Nephron progenitor cell (in vitro differentiated cells): Measurements from ENCODE around the gene ALAD.

ENCODE experiments used
- DNase-seq: peaks from one replicate; pipeline ENCODE4 v3.0.0; 2021
- H3K27ac Mint-ChIP-seq: 2 replicates; pipeline ENCODE4 v1.8.0; 2021; ENCODE audit warnings: mild to moderate bottlenecking, moderate library complexity, mixed read lengths
- H3K27me3 Mint-ChIP-seq: 2 replicates; pipeline ENCODE4 v1.8.0; 2021; ENCODE audit warnings: mild to moderate bottlenecking, low read depth, mixed read lengths; ENCODE audit not compliant: poor library complexity
- H3K36me3 Mint-ChIP-seq: 2 replicates; pipeline ENCODE4 v1.8.0; 2021; ENCODE audit warnings: low read depth, mixed read lengths
- H3K4me1 Mint-ChIP-seq: 2 replicates; pipeline ENCODE4 v1.8.0; 2021; ENCODE audit warnings: mixed read lengths
- H3K4me3 Mint-ChIP-seq: 2 replicates; pipeline ENCODE4 v1.8.0; 2021; ENCODE audit warnings: mild to moderate bottlenecking, moderate library complexity, mixed read lengths
- H3K9me3 Mint-ChIP-seq: 2 replicates; pipeline ENCODE4 v1.8.0; 2021; ENCODE audit warnings: mild to moderate bottlenecking, moderate library complexity, mixed read lengths
- TF ChIP-seq, protein P1 (sequence below): fragments of 200-600 bp; sonication (generic); IDR thresholded peaks from 2 replicates; pipeline ENCODE4 v1.5.0; 2021; ENCODE audit warnings: antibody characterized with exemption

Gene ALAD

DNA sequence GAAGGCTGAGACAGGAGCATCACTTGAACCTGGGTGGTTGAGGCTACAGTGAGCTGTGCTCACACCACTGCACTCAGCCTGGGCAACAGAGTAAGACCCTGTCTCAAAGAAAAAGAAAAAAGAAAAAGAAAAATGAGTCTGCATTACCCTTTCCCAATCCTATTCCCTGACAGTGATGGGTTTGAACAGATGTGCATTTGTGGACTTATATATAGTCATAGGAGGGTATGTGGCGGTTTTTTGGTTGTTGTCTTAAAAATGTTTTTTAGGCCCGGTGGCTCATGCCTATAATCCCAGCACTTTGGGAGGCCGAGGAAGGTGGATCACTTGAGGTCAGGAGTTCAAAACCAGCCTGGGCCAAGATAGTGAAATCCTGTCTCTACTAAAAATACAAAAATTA lies 37.7 kb downstream of the ALAD start:
- TF ChIP-seq, protein P1, sequence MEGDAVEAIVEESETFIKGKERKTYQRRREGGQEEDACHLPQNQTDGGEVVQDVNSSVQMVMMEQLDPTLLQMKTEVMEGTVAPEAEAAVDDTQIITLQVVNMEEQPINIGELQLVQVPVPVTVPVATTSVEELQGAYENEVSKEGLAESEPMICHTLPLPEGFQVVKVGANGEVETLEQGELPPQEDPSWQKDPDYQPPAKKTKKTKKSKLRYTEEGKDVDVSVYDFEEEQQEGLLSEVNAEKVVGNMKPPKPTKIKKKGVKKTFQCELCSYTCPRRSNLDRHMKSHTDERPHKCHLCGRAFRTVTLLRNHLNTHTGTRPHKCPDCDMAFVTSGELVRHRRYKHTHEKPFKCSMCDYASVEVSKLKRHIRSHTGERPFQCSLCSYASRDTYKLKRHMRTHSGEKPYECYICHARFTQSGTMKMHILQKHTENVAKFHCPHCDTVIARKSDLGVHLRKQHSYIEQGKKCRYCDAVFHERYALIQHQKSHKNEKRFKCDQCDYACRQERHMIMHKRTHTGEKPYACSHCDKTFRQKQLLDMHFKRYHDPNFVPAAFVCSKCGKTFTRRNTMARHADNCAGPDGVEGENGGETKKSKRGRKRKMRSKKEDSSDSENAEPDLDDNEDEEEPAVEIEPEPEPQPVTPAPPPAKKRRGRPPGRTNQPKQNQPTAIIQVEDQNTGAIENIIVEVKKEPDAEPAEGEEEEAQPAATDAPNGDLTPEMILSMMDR: no peak

GRCh38 chr9:113361304-113362018 lies 39.6 kb downstream of the ALAD start:
- H3K4me1 Mint-ChIP-seq: peaks cover 18% of the 10 kb centered on the region
- TF ChIP-seq, protein P1: no peak
- no peak for DNase-seq
- H3K36me3 Mint-ChIP-seq: no peaks in the 10 kb centered on the region
- no peak overlapping the region for H3K27ac Mint-ChIP-seq
- no peak overlapping the region for H3K4me3 Mint-ChIP-seq
- no peaks in the 10 kb centered on the region for H3K9me3 Mint-ChIP-seq
- peaks cover 38% of the 10 kb centered on the region for H3K27me3 Mint-ChIP-seq

More for the DNA sequence above, 37.7 kb downstream of the ALAD start:
- Mint-ChIP-seq H3K27ac (no peak overlapping the region), H3K36me3 (no peaks in the 10 kb centered on the region), H3K4me1 (peaks cover 18% of the 10 kb centered on the region), H3K27me3 (peaks cover 32% of the 10 kb centered on the region), H3K4me3 (no peak overlapping the region), H3K9me3 (no peaks in the 10 kb centered on the region)
- DNase-seq: no peak

GRCh38 chr9:113360242-113360842 lies 40.7 kb downstream of the ALAD start:
- no peak overlapping the region for H3K4me3 Mint-ChIP-seq

GRCh38 chr9:113359385-113359784 lies 41.7 kb downstream of the ALAD start:
- DNase-seq: no peak
- H3K4me3 Mint-ChIP-seq: no peak overlapping the region
- no peak overlapping the region for H3K27ac Mint-ChIP-seq
- no peaks in the 10 kb centered on the region for H3K9me3 Mint-ChIP-seq
- peaks cover 56% of the 10 kb centered on the region for H3K27me3 Mint-ChIP-seq
- TF ChIP-seq, protein P1: no peak
- no peaks in the 10 kb centered on the region for H3K36me3 Mint-ChIP-seq
- peaks cover 18% of the 10 kb centered on the region for H3K4me1 Mint-ChIP-seq

More at GRCh38 chr9:113360242-113360842, 40.7 kb downstream of the ALAD start:
- Mint-ChIP-seq H3K27ac (no peak overlapping the region), H3K36me3 (no peaks in the 10 kb centered on the region), H3K4me1 (peaks cover 18% of the 10 kb centered on the region), H3K9me3 (no peaks in the 10 kb centered on the region), H3K27me3 (peaks cover 47% of the 10 kb centered on the region)
- TF ChIP-seq, protein P1: no peak
- no peak for DNase-seq

- H3K9me3 Mint-ChIP-seq: peaks cover 7% of the 10 kb centered on the region
- peaks cover 73% of the 10 kb centered on the region for H3K27me3 Mint-ChIP-seq
- H3K4me1 Mint-ChIP-seq: peaks cover 9% of the 10 kb centered on the region
- no peak for DNase-seq
- no peaks in the 10 kb centered on the region for H3K36me3 Mint-ChIP-seq
- H3K27ac Mint-ChIP-seq: no peak overlapping the region
- no peak overlapping the region for H3K4me3 Mint-ChIP-seq
- TF ChIP-seq, protein P1: no peak
These were observed 44.3 kb downstream of the ALAD start for GRCh38 chr9:113356686-113357292.
